Measurements from ENCODE around the gene SYNM.
"Not testable (repeated sequence)": the region's sequence is repeated elsewhere in the genome, so short reads cannot be mapped to it uniquely, and the experiment has no call there.

SYNM gene, protein sequence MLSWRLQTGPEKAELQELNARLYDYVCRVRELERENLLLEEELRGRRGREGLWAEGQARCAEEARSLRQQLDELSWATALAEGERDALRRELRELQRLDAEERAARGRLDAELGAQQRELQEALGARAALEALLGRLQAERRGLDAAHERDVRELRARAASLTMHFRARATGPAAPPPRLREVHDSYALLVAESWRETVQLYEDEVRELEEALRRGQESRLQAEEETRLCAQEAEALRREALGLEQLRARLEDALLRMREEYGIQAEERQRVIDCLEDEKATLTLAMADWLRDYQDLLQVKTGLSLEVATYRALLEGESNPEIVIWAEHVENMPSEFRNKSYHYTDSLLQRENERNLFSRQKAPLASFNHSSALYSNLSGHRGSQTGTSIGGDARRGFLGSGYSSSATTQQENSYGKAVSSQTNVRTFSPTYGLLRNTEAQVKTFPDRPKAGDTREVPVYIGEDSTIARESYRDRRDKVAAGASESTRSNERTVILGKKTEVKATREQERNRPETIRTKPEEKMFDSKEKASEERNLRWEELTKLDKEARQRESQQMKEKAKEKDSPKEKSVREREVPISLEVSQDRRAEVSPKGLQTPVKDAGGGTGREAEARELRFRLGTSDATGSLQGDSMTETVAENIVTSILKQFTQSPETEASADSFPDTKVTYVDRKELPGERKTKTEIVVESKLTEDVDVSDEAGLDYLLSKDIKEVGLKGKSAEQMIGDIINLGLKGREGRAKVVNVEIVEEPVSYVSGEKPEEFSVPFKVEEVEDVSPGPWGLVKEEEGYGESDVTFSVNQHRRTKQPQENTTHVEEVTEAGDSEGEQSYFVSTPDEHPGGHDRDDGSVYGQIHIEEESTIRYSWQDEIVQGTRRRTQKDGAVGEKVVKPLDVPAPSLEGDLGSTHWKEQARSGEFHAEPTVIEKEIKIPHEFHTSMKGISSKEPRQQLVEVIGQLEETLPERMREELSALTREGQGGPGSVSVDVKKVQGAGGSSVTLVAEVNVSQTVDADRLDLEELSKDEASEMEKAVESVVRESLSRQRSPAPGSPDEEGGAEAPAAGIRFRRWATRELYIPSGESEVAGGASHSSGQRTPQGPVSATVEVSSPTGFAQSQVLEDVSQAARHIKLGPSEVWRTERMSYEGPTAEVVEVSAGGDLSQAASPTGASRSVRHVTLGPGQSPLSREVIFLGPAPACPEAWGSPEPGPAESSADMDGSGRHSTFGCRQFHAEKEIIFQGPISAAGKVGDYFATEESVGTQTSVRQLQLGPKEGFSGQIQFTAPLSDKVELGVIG (N-terminal part only)

DNA sequence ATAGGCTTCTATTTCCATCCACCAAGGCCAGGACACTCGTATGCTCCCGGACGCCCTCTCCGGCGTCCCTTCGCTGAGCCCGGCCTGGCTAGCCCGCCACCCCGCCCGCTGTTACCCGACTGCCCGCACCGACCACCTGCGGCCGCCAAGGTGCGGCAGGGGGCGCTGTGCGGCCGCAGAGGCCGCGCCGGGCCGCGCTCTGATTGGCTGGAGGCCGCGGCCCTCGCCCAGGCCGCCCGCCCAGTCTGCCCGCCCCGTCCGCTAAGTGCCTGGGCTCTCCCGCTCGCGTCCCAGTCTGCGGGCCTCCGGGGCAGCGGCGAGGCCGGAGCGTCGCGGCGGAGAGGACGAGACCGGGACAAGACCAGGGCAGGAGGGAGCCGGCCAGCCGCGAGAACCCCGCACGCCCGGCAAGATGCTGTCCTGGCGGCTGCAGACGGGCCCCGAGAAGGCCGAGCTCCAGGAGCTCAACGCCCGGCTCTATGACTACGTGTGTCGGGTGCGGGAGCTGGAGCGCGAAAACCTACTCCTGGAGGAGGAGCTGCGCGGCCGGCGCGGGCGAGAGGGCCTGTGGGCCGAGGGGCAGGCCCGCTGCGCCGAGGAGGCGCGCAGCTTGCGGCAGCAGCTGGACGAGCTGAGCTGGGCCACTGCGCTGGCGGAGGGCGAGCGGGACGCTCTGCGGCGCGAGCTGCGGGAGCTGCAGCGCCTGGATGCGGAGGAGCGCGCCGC is at the start of gene SYNM:
SYNM (plus strand) TSS at position 293 of the 726 bp plus-strand sequence; CDS start at position 413, 120 bp downstream.
- peak in 1 of 3 experiments; percentile 10 for DNase-seq (ENCODE audit: low read depth in 3 of 3)

DNA sequence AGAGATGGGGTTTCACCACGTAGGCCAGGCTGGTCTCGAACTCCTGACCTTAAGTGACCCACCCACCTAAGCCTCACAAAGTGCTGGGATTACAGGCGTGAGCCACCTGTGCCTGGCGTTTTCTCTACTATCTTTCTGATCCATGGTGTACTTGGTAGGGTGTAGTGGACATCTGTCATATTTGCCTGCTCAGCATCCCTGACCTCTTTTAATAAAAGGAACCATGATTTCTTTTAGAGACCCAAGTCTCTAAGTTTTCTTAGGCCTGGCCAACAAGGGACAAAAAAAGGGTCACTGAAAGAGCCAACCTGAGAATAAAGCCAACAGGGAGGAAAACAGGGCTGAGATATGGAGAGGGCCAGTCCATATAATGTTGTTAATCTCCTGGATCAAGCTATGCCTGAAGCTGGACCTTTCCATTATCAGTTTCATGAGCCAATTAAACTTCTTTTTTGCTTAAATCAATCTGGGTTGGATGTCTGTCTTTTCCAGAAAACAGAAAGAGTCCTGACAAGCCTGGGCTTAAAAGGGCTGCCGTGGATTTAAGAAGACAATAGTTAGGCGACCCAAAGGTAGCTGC is 49.2 kb upstream of the SYNM start:
- DNase-seq (ENCODE audit: low read depth in 3 of 3) = no peak

DNA sequence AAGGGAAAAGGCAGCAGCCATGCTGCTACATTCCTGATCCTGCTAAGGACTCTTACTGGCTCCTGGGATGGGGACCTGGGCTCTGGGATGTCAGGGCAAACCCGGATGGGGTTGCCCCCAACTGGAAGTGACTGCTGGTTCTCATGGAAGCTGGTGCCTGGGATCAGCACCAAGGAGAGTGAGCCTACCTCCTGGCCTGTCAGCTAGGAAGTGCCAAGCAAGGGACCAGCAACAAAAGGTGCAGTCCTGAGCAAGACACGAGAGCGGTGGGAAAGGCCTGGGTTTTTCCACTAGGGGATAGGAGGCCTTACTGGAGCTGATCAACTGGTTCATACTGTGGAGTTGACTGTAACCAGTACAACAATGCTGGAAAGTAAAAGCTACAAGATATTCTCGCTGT is 47.9 kb upstream of the SYNM start:
- no peak for DNase-seq (ENCODE audit: low read depth in 3 of 3)

DNA sequence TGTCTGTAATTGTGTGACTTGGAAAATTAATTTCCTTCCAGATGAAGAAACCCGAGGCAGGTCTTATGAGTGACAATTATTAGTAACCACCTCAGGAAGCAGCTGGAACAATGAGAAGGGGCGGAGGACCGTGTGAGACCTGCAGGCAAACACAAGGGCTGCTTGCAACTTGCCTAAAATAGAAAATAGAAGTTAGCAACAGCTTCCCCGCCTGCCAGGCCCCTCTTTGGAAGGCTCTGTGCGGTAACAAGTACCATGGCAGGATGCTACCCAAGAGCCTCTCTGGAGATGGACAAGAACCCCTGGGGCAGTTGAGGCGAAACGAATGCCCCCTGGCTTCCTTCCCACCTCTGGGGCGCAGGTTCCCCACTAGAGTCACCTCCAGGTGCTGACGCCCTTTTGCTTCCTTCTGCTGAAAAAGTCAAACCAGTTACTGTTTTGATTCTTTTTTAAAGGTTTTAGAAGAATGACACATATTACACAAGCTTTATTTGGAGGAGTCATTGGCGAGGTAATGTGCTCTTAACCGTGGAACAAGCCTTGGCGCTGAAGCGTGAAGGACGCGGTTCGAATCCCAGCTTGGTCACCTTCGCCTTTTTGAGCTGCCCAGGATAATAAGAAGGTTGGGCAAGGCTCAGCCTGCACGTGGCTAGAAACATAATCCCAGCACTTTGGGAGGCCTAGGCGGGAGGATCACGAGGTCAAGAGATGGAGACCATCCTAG is 47.0 kb upstream of the SYNM start:
- DNase-seq (ENCODE audit: low read depth in 3 of 3) = no peak

DNA sequence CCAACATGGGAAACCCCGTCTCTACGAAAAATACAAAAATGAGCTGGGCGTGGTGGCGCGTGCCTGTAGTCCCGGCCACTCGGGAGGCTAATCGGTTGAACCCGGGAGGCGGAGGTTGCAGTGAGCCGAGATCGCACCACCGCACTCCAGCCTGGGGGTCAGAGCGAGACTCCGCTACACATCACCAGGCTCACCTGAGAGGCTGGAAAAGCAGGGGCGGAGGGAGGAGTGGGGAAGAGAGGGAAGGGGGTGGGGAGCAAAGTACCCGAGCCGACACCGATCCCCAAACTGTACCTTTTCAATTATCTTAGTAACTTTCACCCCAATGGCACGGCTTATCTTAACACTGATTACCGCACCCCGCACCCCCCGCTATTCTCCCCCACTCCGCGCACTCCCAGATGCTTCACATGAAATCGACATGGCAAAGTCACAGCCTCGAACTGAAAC is 46.4 kb upstream of the SYNM start:
- no peak for DNase-seq (ENCODE audit: low read depth in 3 of 3)

DNA sequence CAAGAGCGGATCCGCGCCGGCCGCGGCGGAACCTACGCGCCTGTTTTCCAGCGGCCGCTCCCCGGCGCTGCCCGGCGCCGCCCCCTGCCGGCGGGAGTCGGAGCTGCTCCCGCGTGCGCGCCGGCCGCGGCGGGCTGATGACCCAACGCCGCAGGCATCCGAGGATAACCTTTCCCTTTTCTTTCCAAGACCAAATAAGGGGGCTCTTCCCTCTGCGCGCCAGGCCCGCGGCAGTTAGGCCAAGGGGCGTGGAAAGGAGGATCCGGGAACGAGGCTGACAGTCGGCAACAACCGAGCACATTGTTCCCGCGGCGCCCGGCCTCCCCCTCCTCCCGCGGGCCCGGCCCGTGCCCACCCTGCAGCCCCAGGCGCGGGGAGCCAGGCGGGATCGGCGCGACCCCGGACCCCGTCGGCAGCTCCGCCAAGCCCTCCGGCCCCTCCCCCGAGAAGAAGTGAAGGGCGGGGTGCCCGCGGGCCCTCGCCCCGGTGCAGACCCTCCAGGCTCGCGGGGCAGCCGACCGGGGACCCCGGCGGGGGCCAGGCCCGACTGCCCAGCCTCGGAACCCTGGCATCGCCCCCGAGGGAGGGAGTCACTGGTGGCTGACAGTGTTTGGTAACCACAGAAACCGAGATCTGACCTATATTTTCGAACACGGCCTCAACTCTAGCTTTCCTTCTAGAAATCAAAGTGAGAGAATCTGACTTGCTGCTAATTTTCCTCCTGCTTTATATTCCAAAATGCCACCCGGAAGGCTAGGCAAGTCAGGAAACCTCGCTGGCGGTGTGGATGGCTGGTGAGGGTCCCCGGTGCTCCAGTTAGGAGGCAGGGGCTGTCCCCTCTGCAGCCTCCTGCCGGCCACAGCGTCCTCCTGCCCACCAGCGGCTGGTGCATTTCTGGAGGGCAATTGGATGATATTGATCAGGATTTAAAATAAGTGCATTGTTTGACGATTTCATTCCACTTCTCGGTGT is 45.6 kb upstream of the SYNM start:
- DNase-seq (ENCODE audit: low read depth in 3 of 3) = peak in 2 of 3 experiments; percentile 21 to 36

DNA sequence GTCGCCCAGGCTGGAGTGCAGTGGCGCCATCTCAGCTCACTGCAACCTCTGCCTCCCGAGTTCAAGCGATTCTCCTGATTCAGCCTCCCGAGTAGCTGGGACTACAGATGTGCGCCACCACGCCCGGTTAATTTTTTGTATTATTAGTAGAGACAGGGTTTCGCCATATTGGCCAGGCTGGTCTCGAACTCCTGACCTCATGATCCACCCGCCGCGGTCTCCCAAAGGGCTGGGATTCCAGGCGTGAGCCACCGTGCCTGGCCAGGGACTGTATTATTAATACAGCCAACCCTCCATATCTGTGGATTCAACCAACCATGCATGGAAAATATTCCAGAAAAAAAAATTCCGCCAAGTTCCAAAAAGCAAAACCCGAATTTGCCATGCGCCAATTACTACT is 44.7 kb upstream of the SYNM start:
- DNase-seq (ENCODE audit: low read depth in 3 of 3) = not testable (repeated sequence)

DNA sequence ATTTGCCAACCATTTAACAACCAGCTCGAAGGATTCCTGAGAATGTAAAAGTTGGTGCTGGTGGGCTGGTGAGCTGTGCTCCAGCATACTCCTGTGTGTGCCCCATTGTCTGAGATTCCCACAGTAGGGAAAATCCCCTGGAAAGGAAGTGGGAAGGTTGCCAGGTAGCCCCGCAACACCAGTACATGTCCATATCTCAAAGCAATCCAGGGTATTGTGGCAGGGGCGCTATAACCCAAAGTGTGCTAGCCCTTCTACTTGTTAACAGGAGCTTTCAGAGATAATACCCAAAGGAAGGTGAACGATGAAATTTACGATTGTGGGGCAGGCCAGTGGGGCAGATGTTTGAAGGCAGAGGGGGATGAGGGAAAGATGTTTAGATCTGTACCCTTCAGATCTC is 42.7 kb upstream of the SYNM start:
- no peak for DNase-seq (ENCODE audit: low read depth in 3 of 3)

DNA sequence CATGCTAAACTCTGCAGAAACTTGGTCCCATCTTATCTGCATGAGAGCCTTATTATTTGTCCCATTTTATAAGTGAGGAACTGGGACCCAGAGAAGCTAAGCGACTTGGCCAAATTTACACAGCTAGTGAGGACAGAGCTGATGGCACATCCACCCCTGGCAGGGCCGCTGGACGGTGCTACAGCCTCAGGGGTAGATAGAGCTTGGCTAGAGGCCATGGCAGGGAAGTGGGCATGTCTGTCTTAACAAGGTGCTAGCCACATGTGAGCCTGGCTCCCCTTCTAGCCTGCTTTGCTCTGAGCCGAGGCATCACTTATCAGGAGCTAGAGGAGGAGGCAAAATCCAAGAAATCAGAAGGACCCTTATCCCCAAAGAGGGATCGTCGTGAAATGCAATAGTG is 36.7 kb upstream of the SYNM start:
- DNase-seq (ENCODE audit: low read depth in 3 of 3) = no peak

DNA sequence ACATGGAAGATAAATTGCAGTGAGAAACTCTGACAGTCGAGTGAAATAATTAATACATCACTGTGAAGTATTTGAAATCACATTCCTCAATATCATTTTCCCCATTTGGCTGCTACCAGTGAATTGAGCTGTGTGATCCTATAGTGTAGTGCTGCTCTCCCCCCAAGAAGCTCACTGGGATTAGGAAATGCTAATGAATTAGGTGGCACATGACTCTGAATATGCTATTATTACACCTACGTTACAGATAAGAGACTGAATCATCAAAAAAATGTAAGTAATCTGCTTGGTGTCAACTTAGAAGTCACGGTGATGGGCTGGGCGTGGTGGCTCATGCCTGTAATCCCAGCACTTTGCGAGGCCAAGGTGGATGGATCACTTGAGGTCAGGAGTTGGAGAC is 34.7 kb upstream of the SYNM start:
- no peak for DNase-seq (ENCODE audit: low read depth in 3 of 3)

DNA sequence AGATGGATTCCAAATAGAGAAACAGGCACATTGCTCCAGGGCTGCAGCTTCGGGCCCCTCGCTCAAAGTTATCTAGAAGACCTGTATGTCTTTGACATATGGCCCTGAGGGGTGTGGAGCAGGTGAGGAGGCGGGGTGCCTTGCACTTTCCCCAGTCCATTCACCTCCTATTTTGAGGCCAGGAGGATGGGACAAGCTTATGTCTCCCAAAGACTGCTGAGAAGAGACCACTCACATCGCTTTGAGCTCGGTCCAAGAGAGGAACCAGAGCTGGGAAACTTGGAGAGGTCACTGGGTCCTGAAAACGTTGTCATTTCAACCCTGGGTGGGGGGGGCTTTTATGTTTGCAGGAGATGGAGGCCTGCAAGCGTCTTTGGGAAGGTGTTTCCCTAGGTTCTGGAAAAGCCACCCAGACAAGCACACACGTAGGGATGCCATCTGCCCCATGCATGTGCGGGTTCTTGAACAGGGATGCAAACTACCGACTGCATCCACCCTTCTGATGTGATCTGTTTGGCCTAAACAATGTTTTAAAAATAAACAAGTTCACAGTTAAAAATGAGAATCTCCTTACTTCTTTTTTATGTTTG is 33.7 kb upstream of the SYNM start:
- no peak for DNase-seq (ENCODE audit: low read depth in 3 of 3)

DNA sequence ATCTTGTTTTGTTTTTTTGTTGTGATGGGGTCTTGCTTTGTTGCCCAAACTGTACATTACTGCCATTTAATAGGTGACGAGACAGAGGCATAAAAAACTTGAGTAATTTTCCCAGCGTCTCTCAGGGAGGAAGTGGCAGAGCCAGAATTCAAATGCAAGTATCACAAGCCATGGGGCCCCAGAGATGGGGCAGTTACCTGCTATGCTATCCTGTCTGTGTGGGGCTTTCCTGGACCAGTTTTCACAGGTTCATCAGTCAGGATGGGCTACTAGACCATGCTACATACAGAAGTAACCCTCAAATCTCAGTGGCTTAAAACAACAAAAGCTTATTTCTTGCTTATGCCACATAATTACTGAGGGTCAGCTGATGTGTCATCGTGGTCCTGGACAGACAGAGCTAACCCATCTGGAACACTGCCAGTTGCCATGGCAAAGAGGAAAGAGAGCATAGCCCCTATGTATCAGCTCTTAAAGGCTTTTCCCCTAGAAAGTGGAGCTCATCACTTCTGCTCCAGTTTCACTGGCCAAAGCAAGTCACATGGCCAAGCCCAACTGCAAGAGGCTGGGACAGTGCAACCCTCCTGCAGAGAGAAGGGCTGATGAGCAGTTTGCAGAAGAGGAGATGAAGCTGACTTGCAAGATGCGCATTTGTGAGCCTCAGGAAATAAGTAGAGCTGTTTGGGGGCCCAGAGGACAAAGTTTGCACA is 31.7 kb upstream of the SYNM start:
- no peak for DNase-seq (ENCODE audit: low read depth in 3 of 3)

DNA sequence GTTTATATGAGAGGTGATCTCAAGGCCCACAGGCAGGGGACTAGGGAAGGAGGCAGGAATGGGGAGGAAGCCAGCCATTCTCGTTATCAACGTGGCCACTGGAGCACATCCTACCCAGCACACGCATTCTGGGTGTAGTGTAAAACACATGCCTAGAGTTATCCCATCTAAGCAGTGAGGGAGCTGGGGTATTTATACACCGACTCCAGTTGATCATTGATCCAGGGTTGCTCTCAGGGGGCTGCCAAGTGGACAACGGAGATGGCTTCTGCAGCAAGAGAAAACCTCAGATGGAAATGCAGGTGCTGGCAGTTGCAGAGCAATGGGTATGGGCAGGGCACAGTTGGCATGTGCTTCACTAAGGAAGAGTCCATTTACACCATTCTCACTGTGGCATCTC is 30.4 kb upstream of the SYNM start:
- no peak for DNase-seq (ENCODE audit: low read depth in 3 of 3)

DNA sequence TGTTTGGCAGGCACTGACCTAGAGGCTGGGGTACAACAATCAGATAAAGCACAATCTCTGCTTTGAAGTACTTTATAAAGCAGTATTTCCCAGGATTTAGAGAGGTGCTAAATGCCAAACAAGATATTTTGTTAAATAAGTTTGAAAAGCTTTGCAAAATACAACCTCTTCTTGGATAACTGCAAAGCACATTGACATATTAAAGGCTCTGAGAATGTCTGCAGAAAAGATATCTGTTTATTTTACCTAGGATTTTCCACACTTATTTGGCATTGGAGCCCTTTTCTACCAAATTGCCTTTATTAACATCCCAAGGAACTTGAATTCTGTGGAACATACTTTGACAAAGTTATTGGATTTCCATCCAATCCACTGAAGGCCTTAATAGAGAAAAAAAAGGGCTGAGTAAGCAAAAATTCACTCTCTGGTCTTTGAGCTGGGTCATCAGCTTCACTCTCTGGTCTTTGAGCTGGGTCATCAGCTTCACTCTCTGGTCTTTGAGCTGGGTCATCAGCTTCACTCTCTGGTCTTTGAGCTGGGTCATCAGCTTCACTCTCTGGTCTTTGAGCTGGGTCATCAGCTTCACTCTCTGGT is 29.7 kb upstream of the SYNM start:
- not testable (repeated sequence) for DNase-seq (ENCODE audit: low read depth in 3 of 3)

DNA sequence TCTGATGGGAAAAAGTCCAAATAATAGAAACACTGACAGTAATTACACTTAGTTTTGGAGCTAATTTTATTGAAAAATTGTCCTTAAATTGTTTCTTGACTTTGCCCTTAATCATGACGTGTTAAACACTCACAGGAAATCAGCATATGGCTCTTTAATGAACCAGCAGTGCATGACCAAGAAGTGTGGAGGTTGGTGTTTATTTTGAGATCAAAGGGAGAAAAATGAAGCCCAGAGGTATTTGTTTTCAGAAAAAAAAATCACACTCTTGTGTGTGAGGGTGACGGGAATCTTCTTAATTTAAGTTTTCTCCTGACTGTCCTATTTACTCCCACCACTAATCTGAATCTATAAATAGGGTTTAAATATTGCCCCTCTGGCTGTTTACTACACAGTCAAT is 28.8 kb upstream of the SYNM start:
- DNase-seq (ENCODE audit: low read depth in 3 of 3) = no peak

DNA sequence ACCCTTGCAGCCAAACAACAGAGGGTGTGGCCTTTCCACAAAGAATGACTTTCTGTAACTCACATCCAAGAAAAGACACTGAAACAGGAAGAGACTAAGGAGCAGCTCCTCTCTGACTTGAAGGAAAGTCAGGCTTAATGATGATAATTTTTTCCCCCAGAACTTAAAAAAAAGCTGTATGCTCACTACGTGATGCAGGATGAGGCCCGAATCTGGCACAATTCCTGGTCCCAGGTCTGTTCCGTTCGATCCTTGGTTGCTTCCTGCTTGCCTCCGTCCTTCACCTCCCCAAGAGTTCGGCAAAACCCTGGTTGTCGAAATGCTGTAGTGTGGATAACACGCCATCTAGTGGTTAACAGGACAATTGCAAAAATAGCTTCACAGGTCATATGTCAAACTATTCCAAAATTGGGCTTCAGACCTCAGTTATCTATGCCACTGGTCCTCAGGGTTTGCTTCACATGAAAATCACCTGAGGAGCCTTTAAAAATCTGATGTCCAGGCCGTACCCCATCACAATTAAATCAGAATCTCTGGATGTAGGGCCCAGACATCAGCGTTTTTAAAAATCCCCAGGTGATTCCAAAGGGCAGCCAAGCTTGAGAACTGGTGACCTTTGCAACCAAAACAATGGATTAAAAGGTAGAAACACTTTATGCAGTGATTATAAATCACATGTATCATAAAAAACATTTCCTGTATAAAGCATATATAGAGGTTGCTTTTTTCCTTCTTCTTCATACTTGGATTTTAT is 28.1 kb upstream of the SYNM start:
- no peak for DNase-seq (ENCODE audit: low read depth in 3 of 3)

DNA sequence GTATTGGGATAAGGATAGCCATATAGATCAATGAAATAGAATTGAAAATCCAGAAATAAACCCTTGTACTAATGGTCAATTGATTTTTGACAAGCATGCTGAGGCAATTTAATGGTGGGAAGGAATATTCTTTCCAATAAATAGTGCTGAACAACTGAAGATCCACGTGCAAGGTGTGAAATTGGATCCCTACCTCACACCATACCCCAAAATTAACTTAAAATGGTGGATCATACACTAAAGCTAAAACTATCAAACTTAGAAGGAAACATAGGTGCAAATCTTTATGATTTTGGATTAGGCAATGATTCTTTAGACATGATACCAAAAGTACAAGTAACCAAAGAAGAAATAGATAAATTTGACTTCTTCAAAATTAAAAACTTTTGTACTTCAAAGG is 22.1 kb upstream of the SYNM start:
- DNase-seq (ENCODE audit: low read depth in 3 of 3) = no peak

Data from stimulated activated CD4-positive, alpha-beta T cell treated with anti-CD3 and anti-CD28 coated beads, TNF-alpha, amount 100 ng/mL, for 4 hours (primary cell).